Stomach smooth muscle (tissue), 2 donors: ENCODE data around the gene CD34.
A peak's percentile ranks its signal among the peaks of the same experiment; 100 is the strongest.

ENCODE experiments used
- H3K27ac ChIP-seq: one replicate; pipeline ENCODE4 v1.7.0; 2013; ENCODE audit warnings: mild to moderate bottlenecking, low read length, inconsistent platforms
- H3K27me3 ChIP-seq, 2 donors: one replicate each; pipeline ENCODE4 v1.7.0; 2013; ENCODE audit warnings: low read length in 2 of 2; ENCODE audit not compliant: insufficient read depth in 2 of 2, control insufficient read depth in 1 of 2
- H3K36me3 ChIP-seq, 2 donors: one replicate each; pipeline ENCODE4 v1.7.0; 2013; ENCODE audit warnings: low read length in 2 of 2; ENCODE audit not compliant: control insufficient read depth in 2 of 2, insufficient read depth in 2 of 2
- H3K4me1 ChIP-seq: one replicate; pipeline ENCODE4 v1.7.0; 2013; ENCODE audit warnings: low read length; ENCODE audit not compliant: control insufficient read depth, insufficient read depth
- H3K4me3 ChIP-seq, 2 donors: one replicate each; pipeline ENCODE4 v1.7.0; 2013; ENCODE audit warnings: low read length in 2 of 2
- H3K9ac ChIP-seq, 2 donors: one replicate each; pipeline ENCODE4 v1.7.0; 2013; ENCODE audit warnings: low read length in 2 of 2, mild to moderate bottlenecking in 1 of 2
- H3K9me3 ChIP-seq, 2 donors: one replicate each; pipeline ENCODE4 v1.7.0; 2013; ENCODE audit warnings: low read length in 2 of 2; ENCODE audit not compliant: control insufficient read depth in 2 of 2
- donor health status: healthy.
- donor health status: Pancreatic carcinoma.

Gene CD34

DNA sequence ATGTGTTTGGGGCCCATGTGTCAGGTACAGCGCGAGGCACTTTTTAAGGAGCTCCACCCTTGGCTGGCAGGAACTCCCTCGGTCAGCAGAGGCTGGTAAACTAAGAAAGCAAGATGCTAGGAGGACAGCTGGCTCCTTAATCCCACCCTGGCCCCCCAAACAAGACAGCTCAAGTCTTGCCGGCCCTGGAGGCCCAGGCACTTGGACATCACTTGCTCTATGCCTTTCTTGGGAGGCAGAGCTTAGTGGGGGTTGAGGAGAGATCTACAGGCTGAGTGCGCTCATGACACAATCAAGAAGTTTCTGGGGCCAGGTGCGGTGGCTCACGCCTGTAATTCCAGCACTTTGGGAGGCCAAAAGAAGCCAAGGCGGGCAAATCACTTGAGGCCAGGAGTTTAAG lies 78.1 kb downstream of the CD34 start:
- Histone ChIP-seq H3K27me3 (no peaks in the 10 kb centered on the region), H3K27ac (peak overlapping the region; percentile 70), H3K4me1 (peaks cover 58% of the 10 kb centered on the region), H3K36me3 (peaks cover 0 to 3% of the 10 kb centered on the region in 2 donors), H3K9me3 (no peaks in the 10 kb centered on the region), H3K9ac (no peak overlapping the region), H3K4me3 (no peak overlapping the region)

DNA sequence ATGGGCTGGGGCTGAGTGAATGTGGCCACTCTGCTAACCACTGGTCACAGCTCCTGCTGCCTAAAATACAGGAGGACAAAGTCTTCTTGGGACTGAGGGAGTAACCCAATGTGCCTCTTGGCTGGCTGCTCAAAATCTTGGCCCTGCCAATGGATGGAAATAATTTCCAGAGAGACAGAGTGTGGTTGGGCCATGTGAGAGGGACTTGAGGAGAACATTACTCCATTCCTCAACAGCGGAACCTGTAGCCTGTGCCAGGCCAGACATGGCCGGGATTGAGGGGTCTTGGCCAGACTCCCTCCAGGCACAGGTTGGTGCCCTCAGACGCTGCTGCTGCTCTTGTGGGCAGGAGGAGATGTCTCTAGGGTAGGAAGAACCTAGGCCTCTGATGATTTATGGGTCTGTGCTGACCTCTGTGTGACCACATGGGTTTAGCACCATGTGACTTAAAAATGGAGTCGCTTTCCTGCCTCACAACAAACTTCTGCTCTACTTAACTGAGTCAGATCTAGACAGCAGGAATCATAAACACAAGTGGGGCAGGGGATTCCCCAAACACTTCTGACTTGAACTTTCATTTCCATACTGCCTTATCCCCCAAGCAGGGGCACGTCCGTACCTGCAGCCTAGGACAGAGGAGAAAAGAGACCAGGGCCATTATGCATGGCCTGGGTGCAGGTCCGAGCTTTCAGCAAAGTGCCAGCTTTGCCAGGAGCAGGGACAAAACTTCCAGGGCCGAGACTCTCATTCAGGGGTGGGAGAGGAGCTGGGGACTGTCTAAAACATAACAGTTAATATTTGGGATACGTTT lies 79.2 kb downstream of the CD34 start:
- Histone ChIP-seq H3K4me3 (peak overlapping the region in 1 of 2 donors; percentile 8), H3K36me3 (peaks cover 0 to 3% of the 10 kb centered on the region in 2 donors), H3K9me3 (no peaks in the 10 kb centered on the region), H3K27me3 (no peaks in the 10 kb centered on the region), H3K4me1 (peaks cover 58% of the 10 kb centered on the region), H3K9ac (peak overlapping the region in 1 of 2 donors; percentile 16), H3K27ac (peak overlapping the region; percentile 70)
